CD4-positive, alpha-beta T cell treated with Interleukin-17A for 4 hours (primary cell): ENCODE results near the gene SMIM41.

ENCODE experiments used
- DNase-seq: peaks from one replicate; pipeline ENCODE4 v3.0.0-alpha.2; 2020; ENCODE audit warnings: mixed read lengths

SMIM41 gene

GRCh38 chr12:52123487-52124186 is 44.1 kb downstream of the SMIM41 start:
- DNase-seq = no peak

- DNase-seq = no peak
These were observed 46.0 kb downstream of the SMIM41 start for GRCh38 chr12:52125476-52125900.

- no peak for DNase-seq
These were observed 46.6 kb downstream of the SMIM41 start for GRCh38 chr12:52126050-52126604.

- no peak for DNase-seq
These were observed 47.4 kb downstream of the SMIM41 start for GRCh38 chr12:52126605-52127578.

GRCh38 chr12:52127683-52128450 is 48.4 kb downstream of the SMIM41 start:
- no peak for DNase-seq

- no peak for DNase-seq
These were observed 51.2 kb downstream of the SMIM41 start for GRCh38 chr12:52130711-52131110.

GRCh38 chr12:52132754-52133161 is 53.3 kb downstream of the SMIM41 start:
- DNase-seq = no peak

GRCh38 chr12:52137746-52138145 is 58.2 kb downstream of the SMIM41 start:
- DNase-seq = no peak

- DNase-seq = no peak
These were observed 59.6 kb downstream of the SMIM41 start for GRCh38 chr12:52139147-52139546.

GRCh38 chr12:52139579-52140062 is 60.1 kb downstream of the SMIM41 start:
- DNase-seq = peak; percentile 51

GRCh38 chr12:52141306-52141705 is 61.8 kb downstream of the SMIM41 start:
- DNase-seq = no peak

- no peak for DNase-seq
These were observed 62.4 kb downstream of the SMIM41 start for GRCh38 chr12:52141875-52142274.

GRCh38 chr12:52142431-52142830 is 62.9 kb downstream of the SMIM41 start:
- no peak for DNase-seq

GRCh38 chr12:52144512-52145227 is 65.2 kb downstream of the SMIM41 start:
- DNase-seq = no peak

- DNase-seq = no peak
These were observed 66.0 kb downstream of the SMIM41 start for GRCh38 chr12:52145228-52146088.

- no peak for DNase-seq
These were observed 66.8 kb downstream of the SMIM41 start for GRCh38 chr12:52146089-52146821.

GRCh38 chr12:52146822-52147366 is 67.4 kb downstream of the SMIM41 start:
- no peak for DNase-seq

- DNase-seq = no peak
These were observed 68.0 kb downstream of the SMIM41 start for GRCh38 chr12:52147367-52147963.

- no peak for DNase-seq
These were observed 68.5 kb downstream of the SMIM41 start for GRCh38 chr12:52147964-52148463.
